Measurements from ENCODE around the gene WDR53. TPM values are rescaled to one million over a fixed set of nuclear protein-coding genes. Genes with fewer than 3 reads are reported as not detected.
"Not testable (repeated sequence)": the region's sequence is repeated elsewhere in the genome, so short reads cannot be mapped to it uniquely, and the experiment has no call there.

Gene WDR53
- total RNA-seq, 2 experiments from 2014 or later, result 12.8 to 21.4 TPM

- ATAC-seq (peak; percentile 73), DNase-seq (peak; percentile 84)
- Mint-ChIP-seq H3K27ac (no peak overlapping the region), H3K36me3 (ENCODE audit: low read depth) (peaks cover 7% of the 10 kb centered on the region), H3K4me1 (no peaks in the 10 kb centered on the region), H3K27me3 (peaks cover 2% of the 10 kb centered on the region), H3K4me3 (no peak overlapping the region), H3K9me3 (ENCODE audit: low read depth) (peaks cover 27% of the 10 kb centered on the region)
- intact Hi-C loops (cut with DNase I, micrococcal nuclease), result loop anchor here (1.0 to 2.0 kb wide), 3 partner anchors 33 to 668 kb away; no protein-coding TSS in a partner anchor
- ChIA-PET POLR2A (no interaction called here), CTCF (interaction anchor here (0.6 to 3.0 kb wide), 16 partner anchors 9 to 446 kb away, joined by 3 to 24 read pairs (median 4); partner anchors contain the start of genes DYNLT2B and RNF168)
Observed at GRCh38 chr3:196518966-196519717, 49.2 kb downstream of the WDR53 start.

DNA sequence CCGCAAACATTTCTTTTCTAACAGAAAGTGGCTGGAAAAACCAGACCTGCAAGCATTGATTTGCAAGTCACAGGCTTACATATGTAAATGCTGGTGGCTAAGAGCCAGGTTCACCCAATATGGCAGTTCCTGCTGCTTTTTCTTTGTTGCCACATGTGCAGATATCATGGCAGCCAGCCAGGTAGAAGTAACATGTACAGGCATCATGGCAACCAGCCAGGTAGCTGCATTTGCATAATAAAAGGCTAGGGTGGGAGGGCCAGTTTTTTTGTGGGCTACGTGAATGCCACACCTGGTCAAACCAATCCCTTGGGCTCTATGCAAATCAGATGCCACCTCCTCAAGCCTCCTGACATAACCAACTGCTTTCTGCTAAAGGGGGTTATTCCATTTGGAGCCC is 50.4 kb downstream of the WDR53 start:
- Mint-ChIP-seq H3K9me3 (ENCODE audit: low read depth) (peaks cover 27% of the 10 kb centered on the region), H3K36me3 (ENCODE audit: low read depth) (peaks cover 7% of the 10 kb centered on the region), H3K4me1 (no peaks in the 10 kb centered on the region), H3K27me3 (peaks cover 4% of the 10 kb centered on the region), H3K27ac (no peak overlapping the region), H3K4me3 (no peak overlapping the region)
- ChIA-PET POLR2A (no interaction called here), CTCF (interaction anchor here (0.6 to 3.0 kb wide), 6 partner anchors 10 to 264 kb away, joined by 3 to 24 read pairs (median 8); partner anchors contain the start of gene RNF168)
- DNase-seq (no peak), ATAC-seq (no peak)
- intact Hi-C loops (cut with DNase I, micrococcal nuclease), result loop anchor here in 1 of 2 experiments (2.0 kb wide), 1 partner anchor 667 kb away; no protein-coding TSS in a partner anchor

DNA sequence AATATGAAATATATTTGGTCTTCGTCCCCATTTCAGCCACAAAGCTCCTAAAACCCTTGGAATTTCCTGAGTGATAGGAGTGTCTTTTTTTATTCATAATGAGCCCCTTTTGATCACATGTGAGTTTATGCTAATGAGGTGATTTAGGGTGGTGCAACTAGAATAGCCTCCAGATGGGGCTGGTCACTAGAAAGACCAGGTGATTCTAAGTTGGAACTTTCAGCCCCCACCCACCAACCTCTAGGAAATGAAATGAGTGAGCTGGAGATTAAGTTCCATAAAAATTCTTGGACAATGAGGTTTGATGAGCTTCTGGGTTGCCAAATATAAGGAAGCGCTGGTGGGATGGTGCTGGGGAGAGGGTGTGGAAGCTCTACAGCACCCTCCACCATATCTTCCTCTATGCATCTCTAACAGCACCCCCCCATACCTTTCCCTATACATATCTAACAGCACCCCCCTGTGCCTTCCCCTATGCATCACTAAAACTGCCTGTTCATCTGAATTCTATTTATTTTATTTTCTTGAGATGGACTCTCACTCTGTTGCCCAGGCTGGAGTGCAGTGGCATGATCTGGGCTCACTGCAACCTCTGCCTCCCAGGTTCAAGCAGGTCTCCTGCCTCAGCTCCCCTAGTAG is 51.1 kb downstream of the WDR53 start:
- DNase-seq, result no peak
- H3K27ac Mint-ChIP-seq, result no peak overlapping the region

GRCh38 chr3:196514913-196515621 is 53.3 kb downstream of the WDR53 start, which contains the start of gene SMCO1:
Gene SMCO1 (minus strand): TSS chr3:196515346. CDS start chr3:196515209, 137 bp downstream.
- intact Hi-C loops (cut with DNase I, micrococcal nuclease), result no loop called here
- DNase-seq, result no peak
- ChIA-PET POLR2A (no interaction called here), CTCF (interaction anchor here (1.4 to 1.5 kb wide), 2 partner anchors 8 to 56 kb away, joined by 3 to 7 read pairs; no protein-coding TSS in a partner anchor)
- no peak within 1 kb of the TSS for H3K4me3 Mint-ChIP-seq
- peaks cover 13% of the 10 kb centered on the region for H3K9me3 Mint-ChIP-seq (ENCODE audit: low read depth)
- no peak within 1 kb of the TSS for H3K27ac Mint-ChIP-seq
- no peak for ATAC-seq
- H3K4me1 Mint-ChIP-seq, result no peaks in the 10 kb centered on the region
- peaks cover 4% of the 10 kb centered on the region for H3K27me3 Mint-ChIP-seq
- peaks cover 2% of the 10 kb centered on the region for H3K36me3 Mint-ChIP-seq (ENCODE audit: low read depth)

More for the DNA sequence above, 51.1 kb downstream of the WDR53 start:
- no peak overlapping the region for H3K4me3 Mint-ChIP-seq
- POLR2A ChIA-PET, result no interaction called here
- H3K4me1 Mint-ChIP-seq, result no peaks in the 10 kb centered on the region
- intact Hi-C loops (cut with DNase I, micrococcal nuclease), result no loop called here
- CTCF ChIA-PET, result interaction anchor here (0.6 to 3.0 kb wide), 7 partner anchors 11 to 277 kb away, joined by 3 to 24 read pairs (median 7); partner anchors contain the start of gene RNF168
- peaks cover 27% of the 10 kb centered on the region for H3K9me3 Mint-ChIP-seq (ENCODE audit: low read depth)
- peaks cover 4% of the 10 kb centered on the region for H3K27me3 Mint-ChIP-seq
- H3K36me3 Mint-ChIP-seq (ENCODE audit: low read depth), result peaks cover 7% of the 10 kb centered on the region
- ATAC-seq, result no peak

DNA sequence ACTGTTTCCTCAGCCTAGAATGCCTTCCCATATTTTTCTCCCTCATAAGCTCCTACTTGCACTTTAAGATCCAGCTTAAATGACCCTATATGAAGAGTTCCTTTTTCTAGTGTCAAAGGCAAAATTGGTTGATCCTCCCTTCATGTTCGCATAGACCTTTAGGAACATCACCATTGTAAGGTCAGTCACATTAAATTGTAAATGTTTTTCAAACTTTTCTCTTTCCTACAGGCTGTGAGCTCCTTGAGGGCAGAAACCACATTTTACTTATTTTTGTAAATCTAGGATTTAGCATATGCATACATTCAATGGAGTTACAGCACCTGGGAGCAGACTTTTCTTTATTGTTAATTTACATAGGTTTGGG is 54.0 kb downstream of the WDR53 start:
- no peak overlapping the region for H3K4me3 Mint-ChIP-seq
- H3K4me1 Mint-ChIP-seq, result no peaks in the 10 kb centered on the region

GRCh38 chr3:196513697-196514349 is 54.5 kb downstream of the WDR53 start:
- H3K36me3 Mint-ChIP-seq (ENCODE audit: low read depth), result no peaks in the 10 kb centered on the region

More for the DNA sequence above, 54.0 kb downstream of the WDR53 start:
- intact Hi-C loops (cut with DNase I, micrococcal nuclease), result no loop called here
- ATAC-seq, result no peak
- H3K27me3 Mint-ChIP-seq, result peaks cover 4% of the 10 kb centered on the region
- ChIA-PET CTCF (interaction anchor here (1.4 to 1.6 kb wide), 3 partner anchors 9 to 57 kb away, joined by 3 to 7 read pairs (median 5); no protein-coding TSS in a partner anchor), POLR2A (no interaction called here)
- H3K36me3 Mint-ChIP-seq (ENCODE audit: low read depth), result no peaks in the 10 kb centered on the region
- no peak for DNase-seq
- no peak overlapping the region for H3K27ac Mint-ChIP-seq
- H3K9me3 Mint-ChIP-seq (ENCODE audit: low read depth), result peaks cover 6% of the 10 kb centered on the region

DNA sequence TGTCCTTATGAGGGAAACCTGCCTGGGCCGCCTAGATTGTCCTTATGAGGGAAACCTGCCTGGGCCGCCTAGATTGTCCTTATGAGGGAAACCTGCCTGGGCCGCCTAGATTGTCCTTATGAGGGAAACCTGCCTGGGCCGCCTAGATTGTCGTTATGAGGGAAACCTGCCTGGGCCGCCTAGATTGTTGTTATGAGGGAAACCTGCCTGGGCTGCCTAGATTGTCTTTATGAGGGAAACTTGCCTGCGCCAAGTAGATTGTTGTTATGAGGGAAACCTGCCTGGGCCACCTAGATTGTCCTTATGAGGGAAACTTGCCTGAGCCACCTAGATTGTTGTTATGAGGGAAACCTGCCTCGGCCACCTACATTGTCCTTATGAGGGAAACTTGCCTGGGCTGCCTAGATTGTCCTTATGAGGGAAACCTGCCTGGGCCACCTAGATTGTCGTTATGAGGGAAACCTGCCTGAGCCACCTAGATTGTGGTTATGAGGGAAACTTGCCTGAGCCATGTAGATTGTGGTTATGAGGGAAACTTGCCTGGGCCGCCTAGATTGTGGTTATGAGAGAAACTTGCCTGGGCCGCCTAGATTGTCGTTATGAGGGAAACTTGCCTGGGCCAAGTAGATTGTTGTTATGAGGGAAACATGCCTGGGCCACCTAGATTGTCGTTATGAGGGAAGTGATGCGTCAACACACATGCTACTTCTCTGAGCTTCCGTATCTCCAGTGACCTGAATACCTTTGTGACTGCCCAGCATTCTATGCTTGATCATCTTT is 56.5 kb downstream of the WDR53 start:
- H3K9me3 Mint-ChIP-seq (ENCODE audit: low read depth); DNase-seq; H3K27me3 Mint-ChIP-seq; H3K27ac Mint-ChIP-seq; ATAC-seq; H3K36me3 Mint-ChIP-seq (ENCODE audit: low read depth); POLR2A ChIA-PET; H3K4me1 Mint-ChIP-seq; intact Hi-C loops (cut with DNase I, micrococcal nuclease); H3K4me3 Mint-ChIP-seq: not testable (repeated sequence)
- CTCF ChIA-PET, result interaction anchor here (0.9 to 1.2 kb wide), 2 partner anchors 11 to 140 kb away, joined by 5 to 6 read pairs; no protein-coding TSS in a partner anchor

More at GRCh38 chr3:196513697-196514349, 54.5 kb downstream of the WDR53 start:
- intact Hi-C loops (cut with DNase I, micrococcal nuclease), result no loop called here
- H3K27ac Mint-ChIP-seq, result no peak overlapping the region
- ATAC-seq, result no peak
- H3K27me3 Mint-ChIP-seq, result peaks cover 4% of the 10 kb centered on the region
- CTCF ChIA-PET, result interaction anchor here (1.4 to 1.6 kb wide), 3 partner anchors 9 to 57 kb away, joined by 3 to 7 read pairs (median 5); no protein-coding TSS in a partner anchor
- no peak for DNase-seq
- POLR2A ChIA-PET, result no interaction called here
- H3K4me1 Mint-ChIP-seq, result no peaks in the 10 kb centered on the region
- no peak overlapping the region for H3K4me3 Mint-ChIP-seq
- peaks cover 2% of the 10 kb centered on the region for H3K9me3 Mint-ChIP-seq (ENCODE audit: low read depth)

DNA sequence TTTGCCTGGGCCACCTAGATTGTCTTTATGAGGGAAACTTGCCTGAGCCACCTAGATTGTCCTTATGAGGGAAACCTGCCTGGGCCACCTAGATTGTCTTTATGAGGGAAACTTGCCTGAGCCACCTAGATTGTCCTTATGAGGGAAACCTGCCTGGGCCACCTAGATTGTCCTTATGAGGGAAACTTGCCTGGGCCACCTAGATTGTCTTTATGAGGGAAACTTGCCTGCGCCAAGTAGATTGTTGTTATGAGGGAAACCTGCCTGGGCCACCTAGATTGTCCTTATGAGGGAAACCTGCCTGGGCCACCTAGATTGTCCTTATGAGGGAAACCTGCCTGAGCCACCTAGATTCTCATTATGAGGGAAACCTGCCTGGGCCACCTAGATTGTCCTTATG is 57.2 kb downstream of the WDR53 start:
- CTCF ChIA-PET, result interaction anchor here (1.5 to 5.4 kb wide), 2 partner anchors 8 to 11 kb away, joined by 3 to 35 read pairs; no protein-coding TSS in a partner anchor
- H3K27me3 Mint-ChIP-seq; H3K4me3 Mint-ChIP-seq; H3K9me3 Mint-ChIP-seq (ENCODE audit: low read depth); H3K4me1 Mint-ChIP-seq; intact Hi-C loops (cut with DNase I, micrococcal nuclease); POLR2A ChIA-PET; ATAC-seq; DNase-seq; H3K36me3 Mint-ChIP-seq (ENCODE audit: low read depth); H3K27ac Mint-ChIP-seq: not testable (repeated sequence)

DNA sequence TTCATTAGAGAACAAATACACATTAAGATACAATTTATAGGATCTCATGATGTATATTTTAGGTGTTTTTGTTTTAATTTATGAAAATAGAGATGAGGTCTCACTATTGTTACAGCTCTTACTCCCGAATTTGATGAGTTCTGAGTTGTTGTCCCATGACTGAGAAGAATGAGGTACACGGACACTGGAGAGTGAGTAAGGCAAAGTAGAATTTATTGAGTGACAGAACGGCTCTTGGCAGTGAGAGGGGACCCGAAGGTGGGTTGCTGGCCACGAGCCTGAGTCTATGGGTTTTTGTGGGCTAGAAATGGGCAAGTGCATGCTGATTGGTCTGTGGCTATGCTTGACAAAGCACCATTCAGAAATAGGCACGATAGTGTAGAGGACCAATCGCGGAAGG is 61.7 kb downstream of the WDR53 start:
- no peak for DNase-seq
- CTCF ChIA-PET, result interaction anchor here (1.1 to 5.4 kb wide), 2 partner anchors 16 to 22 kb away, joined by 4 to 35 read pairs; no protein-coding TSS in a partner anchor
- no peak for ATAC-seq
- H3K36me3 Mint-ChIP-seq (ENCODE audit: low read depth), result peaks cover 2% of the 10 kb centered on the region
- H3K27me3 Mint-ChIP-seq, result no peaks in the 10 kb centered on the region
- peaks cover 8% of the 10 kb centered on the region for H3K9me3 Mint-ChIP-seq (ENCODE audit: low read depth)
- intact Hi-C loops (cut with DNase I, micrococcal nuclease), result no loop called here
- H3K27ac Mint-ChIP-seq, result no peak overlapping the region
- POLR2A ChIA-PET, result no interaction called here
- H3K4me1 Mint-ChIP-seq, result peaks cover 5% of the 10 kb centered on the region
- no peak overlapping the region for H3K4me3 Mint-ChIP-seq

DNA sequence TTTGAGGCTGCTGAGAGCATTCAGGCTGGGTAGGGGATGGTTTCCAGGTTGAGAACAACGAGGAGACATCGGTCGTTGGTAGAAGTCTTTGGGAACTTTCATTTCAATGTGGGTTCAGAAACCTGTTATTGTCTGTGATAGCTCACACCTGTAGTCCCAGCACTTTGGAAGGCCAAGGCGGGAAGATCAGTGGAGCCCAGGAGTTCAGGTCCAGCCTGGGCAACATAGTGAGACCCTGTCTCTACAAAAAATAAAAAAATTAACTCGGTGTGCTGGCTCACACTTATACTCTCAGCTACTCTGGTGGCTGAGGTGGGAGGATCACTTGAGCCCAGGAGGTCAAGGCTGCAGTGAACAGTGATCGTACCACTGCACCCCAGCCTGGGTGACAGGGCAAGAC is 63.8 kb downstream of the WDR53 start:
- ATAC-seq (no peak), DNase-seq (no peak)
- ChIA-PET CTCF (interaction anchor here (0.6 to 1.7 kb wide), 3 partner anchors 14 to 24 kb away, joined by 3 to 8 read pairs (median 4); no protein-coding TSS in a partner anchor), POLR2A (interaction anchor here (0.6 kb wide), 1 partner anchor 215 kb away, joined by 3 read pairs; no protein-coding TSS in a partner anchor)
- H3K4me1 Mint-ChIP-seq, result peaks cover 14% of the 10 kb centered on the region
- H3K27me3 Mint-ChIP-seq, result no peaks in the 10 kb centered on the region
- H3K27ac Mint-ChIP-seq, result no peak overlapping the region
- peaks cover 18% of the 10 kb centered on the region for H3K36me3 Mint-ChIP-seq (ENCODE audit: low read depth)
- peaks cover 8% of the 10 kb centered on the region for H3K9me3 Mint-ChIP-seq (ENCODE audit: low read depth)
- H3K4me3 Mint-ChIP-seq, result peak overlapping the region; percentile 96
- intact Hi-C loops (cut with DNase I, micrococcal nuclease), result loop anchor here (5.0 kb wide), 2 partner anchors 232 to 962 kb away; partner anchors contain the start of gene PPP1R2 (in 1 of the 2)

Data from activated CD4-positive, alpha-beta T cell treated with anti-CD3 and anti-CD28 coated beads for 36 hours (primary cell).